OCI-M2 (cell line): Measurements from ENCODE around the gene MASP2.
"Not testable (repeated sequence)": the region's sequence is repeated elsewhere in the genome, so short reads cannot be mapped to it uniquely, and the experiment has no call there.

Experiments
- DNase-seq: peaks from one replicate; lab custom pipeline; 2025; ENCODE audit not compliant: unreplicated experiment; lab: John Stamatoyannopoulos, UW

MASP2 gene

GRCh38 chr1:10992004-10992403 is 55.0 kb downstream of the MASP2 start:
- DNase-seq, result not testable (repeated sequence)

- DNase-seq, result no peak
These were observed 56.2 kb downstream of the MASP2 start for GRCh38 chr1:10990828-10991227.

GRCh38 chr1:10989920-10990516 is 57.0 kb downstream of the MASP2 start:
- not testable (repeated sequence) for DNase-seq

- no peak for DNase-seq
These were observed 57.9 kb downstream of the MASP2 start for GRCh38 chr1:10989095-10989494.

GRCh38 chr1:10987840-10988417 is 59.1 kb downstream of the MASP2 start:
- DNase-seq, result no peak

- DNase-seq, result no peak
These were observed 60.5 kb downstream of the MASP2 start for GRCh38 chr1:10986525-10986890.

- DNase-seq, result no peak
These were observed 66.0 kb downstream of the MASP2 start for GRCh38 chr1:10980841-10981727.

- DNase-seq, result no peak
These were observed 66.9 kb downstream of the MASP2 start for GRCh38 chr1:10980094-10980577.

- no peak for DNase-seq
These were observed 67.5 kb downstream of the MASP2 start for GRCh38 chr1:10979483-10979920.

- no peak for DNase-seq
These were observed 68.3 kb downstream of the MASP2 start for GRCh38 chr1:10978719-10979118.
